Fibroblast of upper back skin (primary cell): Measurements from ENCODE around the gene PYGO2.
A peak's percentile ranks its signal among the peaks of the same experiment; 100 is the strongest.
"Not testable (repeated sequence)": the region's sequence is repeated elsewhere in the genome, so short reads cannot be mapped to it uniquely, and the experiment has no call there.

ENCODE experiments used
- DNase-seq: peaks from one replicate; pipeline ENCODE4 v3.0.0-alpha.2; 2013

The PYGO2 gene

DNA sequence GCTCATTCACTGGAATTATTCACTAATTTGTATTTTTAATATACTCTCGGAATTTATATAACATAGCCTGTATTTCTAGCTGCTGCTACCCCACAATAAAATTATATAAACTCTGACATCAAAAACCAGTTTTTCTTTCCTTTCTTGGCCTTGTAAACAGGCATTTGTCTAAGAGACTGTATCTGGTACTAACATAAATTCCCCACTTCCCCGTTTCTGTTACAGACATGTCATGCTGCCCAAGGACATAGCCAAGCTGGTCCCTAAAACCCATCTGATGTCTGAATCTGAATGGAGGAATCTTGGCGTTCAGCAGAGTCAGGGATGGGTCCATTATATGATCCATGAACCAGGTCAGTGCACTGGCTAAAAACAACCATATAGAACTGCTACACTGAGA, 16.2 kb upstream of the PYGO2 start:
- not testable (repeated sequence) for DNase-seq

DNA sequence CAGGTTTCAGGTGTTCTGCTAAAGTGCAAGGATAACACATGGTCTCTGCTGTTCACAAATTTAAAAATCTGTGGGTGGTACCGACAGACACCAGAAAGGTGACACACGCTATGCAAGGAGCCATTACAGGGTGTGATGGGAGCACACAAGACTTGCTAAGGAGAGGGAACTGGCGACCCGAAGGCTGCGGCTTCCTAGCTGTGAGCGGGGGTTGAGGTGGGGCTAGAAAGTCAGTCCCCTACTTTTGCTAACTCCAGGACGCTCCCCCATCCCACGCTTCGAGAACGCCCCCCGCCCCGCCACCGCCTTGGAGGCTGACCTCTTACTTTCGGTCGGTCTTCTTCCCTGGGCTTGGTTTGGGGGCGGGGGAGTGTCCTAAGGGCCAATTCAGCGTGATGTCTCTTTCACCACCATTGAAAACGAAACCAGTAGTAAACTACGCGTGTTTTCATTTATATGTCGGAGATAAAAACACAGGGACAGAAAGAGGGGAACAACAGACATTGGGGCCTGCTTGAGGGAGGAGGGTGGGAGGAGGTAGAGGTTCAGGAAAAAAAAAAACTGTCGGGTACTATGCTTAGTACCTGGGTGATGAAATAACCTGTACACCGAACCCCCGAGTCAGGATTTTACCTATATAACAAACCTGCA, 14.0 kb upstream of the PYGO2 start:
- DNase-seq: peak; percentile 55

DNA sequence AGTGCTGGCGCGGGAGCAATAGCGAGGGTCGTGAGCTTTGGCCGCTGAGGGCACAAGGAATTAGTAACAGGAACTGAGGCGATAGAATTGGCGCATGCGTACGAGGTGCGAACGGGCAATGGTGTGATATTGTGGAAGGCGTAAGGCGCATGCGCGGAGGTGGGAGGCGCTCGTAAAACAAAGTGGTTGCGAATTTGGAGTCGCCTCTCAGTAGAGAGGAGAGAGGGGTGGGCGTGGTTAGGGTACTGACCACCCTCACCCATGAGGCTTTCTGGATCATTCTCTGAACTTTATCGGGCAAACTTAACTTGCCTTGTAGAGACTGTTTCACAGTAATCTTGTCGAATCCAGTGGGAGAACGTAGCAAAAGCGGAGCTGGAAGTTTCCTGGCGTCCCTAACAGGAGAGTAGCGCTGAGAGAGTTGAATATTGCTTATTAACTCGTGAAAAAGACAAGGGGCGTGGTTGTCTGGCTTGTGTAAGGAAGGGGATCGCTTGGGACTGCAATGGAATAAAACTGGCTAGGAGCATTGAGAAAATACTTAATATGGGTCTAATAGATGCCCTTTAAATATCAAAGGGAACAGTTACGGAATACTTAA, 13.3 kb upstream of the PYGO2 start:
- peak; percentile 97 for DNase-seq

DNA sequence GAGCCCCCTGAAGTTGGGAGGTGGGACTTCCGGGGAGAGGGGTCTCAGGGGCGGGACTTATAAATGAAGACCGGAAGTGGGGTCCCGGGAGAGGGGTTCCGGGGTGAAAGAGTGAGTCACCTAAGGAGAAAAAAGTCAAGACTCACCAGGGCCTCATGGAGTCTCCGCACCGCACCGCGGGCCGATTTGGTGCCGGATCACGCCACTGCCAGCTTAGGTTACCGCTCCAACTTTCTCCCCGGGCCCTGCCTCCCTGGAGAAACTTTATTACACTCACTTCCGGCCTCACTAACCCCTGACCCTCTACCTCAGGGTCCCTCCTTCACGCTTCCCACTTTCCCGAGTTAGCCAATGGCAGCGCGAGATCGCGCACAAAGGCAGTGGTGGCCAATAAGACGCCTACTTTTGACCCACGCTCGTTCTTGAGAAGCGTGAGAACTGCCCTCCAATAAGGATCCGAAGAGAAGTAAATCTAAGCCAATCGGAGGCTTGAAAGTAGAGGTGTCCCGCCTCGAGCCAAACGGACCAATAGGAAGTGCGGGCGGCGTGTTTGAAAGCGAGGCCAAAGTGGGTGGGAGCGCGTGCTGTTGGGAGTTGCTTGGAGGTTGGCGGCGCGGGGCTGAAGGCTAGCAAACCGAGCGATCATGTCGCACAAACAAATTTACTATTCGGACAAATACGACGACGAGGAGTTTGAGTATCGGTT, 12.7 kb upstream of the PYGO2 start, which contains the start of gene CKS1B:
Gene CKS1B (plus strand): TSS at position 580 of the 706 bp plus-strand sequence. CDS start 65 bp downstream, at position 645.
- peak; percentile 100 for DNase-seq

DNA sequence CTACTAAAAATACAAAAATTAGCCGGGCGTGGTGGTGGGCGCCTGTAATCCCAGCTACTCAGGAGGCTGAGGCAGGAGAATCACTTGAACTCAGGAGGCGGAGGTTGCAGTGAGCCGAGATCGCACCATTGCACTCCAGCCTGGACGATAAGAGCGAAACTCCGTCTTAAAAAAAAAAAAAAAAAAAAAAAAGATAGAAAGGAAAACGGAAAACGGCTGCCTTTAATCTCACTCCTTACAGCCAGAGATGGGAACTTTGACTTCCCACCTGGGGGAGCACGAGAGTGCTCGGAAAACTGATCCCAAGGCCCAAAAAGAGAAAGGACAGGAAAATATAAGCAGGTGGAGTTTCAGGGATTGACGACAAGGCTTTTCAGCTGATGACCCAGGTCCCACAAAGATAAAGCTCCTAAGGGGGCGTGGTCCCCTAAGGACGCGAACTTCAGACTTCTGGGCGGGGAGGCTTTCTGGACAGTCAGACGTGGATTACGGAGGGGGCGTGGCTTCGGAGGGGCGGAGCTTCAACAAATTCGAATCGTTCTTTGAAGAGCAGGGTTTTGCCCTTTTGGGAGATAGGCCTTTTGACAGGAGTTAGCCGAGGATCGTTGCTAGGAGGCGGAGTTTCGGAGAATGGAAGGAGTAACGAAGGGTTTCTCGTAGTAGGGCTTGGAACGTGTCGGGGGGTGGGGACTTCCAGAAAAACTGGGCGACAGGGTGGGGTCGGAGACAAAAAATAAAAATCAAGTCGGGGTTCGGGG, 11.9 kb upstream of the PYGO2 start:
- peak; percentile 97 for DNase-seq

DNA sequence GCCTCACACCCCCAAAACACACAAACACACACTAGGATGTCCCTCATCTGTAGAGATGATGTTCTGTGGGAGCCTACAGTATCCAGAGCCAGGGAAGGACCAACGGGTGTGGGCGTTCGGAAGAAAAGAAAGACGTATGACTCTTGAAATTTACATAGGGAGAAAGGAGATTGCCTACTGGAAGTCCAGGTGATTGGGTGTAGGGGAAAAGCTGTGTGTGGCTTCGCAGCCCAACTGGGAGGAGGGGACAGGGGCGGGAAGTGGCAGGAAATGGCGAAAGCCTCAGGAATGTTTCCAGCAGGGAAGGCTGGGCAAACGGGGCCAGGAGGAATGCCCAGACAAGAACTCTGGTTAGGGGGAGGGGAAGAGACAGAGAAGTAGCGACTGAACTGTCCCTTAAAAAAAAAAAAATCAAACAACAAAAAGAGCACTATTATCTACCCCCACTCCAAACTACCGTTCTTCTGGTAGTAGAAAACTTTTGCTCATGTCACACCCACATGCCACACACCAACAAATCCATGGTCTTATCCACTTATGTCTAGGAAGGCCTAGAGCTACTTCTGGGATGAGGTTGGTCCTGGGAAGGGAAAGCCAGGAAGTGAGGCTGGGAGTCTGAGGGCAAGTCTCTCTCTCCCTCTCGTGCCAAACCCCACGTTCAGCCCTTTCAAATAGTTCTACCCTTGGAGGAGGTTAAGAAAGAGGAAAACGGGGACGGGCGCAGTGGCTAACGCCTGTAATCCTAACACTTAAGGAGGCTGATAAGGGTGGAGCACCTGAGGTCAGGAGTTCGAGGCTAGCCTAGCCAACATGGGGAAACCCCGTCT, 11.1 kb upstream of the PYGO2 start:
- DNase-seq: peak; percentile 98

DNA sequence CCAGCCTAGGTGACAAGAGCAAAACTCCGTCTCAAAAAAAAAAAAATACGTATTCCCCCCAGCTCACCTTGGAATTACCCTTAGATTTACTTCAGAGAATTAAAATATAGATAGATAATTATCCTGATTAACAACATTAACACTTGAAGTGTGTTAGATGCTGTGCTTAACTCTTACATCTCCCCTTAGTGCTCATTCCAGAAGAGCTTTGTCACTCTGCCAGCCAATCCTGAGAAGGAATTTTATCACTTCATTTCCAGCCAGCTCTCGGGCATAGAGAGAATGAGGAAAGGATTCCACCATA, 10.6 kb upstream of the PYGO2 start:
- peak; percentile 89 for DNase-seq

DNA sequence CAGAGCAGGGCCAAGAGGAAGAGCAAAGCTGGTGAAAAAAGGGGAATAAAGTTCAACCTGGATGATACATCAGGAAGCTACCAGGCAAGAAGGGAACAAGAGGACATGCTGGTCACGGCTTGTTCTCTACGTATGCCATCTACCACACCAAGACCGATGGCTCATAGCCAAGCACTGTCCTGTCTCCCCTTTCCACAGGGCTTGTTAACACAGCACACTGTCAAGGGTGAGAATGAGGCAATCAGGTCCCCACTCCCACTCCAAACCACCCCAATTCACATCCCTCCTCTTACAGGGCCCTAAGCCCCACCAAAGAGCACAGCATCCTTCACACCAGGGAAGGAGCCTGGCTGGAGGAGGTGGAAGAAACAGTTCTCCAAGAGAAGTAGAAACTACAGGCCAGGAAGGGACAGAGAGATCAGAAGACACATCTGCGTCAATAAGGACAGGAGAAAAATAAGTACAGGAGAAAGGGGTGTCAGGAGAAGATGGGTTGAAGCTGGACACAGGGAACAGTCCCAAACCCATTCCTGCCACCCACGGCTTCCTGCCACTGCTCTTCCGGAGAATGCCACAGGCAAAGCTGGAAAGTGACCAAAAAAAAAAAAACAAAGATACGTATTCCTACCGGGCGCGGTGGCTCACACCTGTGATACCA, 9.9 kb upstream of the PYGO2 start:
- no peak for DNase-seq

DNA sequence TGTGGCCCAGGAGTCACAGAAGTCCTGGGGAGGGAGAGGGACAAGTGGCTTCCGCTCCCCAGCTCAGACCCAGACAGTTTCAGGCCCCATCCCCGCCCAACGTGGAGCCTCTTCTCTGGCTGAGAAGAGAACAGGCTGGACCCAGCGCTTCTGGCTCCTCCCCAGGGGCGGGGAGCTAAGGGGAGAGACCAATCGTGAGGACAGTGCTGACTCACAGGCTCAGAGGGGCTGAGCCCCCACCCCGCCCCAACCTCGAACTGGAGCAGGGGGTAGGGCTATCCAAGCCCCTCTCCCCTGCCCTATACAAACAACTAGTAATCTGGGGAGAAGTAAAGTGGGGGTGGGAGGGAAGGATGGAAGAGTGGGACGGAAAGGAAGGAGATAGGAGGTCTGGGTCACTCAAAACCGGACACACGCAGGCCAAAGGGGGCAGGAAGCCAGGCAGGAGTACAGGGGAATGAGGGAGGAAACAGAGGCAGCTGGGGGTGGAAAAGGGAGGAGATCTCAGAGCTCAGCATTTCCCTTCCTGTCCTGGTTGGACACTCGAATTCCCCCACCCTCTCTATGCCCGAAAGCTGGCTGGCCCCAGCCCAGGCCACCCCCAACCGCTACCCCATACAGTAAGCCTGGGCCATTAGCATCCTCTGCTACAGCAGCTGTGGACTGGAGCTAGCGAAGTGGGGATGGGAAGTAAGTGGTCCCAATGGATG, 9.2 kb upstream of the PYGO2 start, which contains the start of gene SHC1:
Gene SHC1 (minus strand): TSS at position 117 of the 710 bp plus-strand sequence. CDS start 221 bp downstream, outside the sequence.
- DNase-seq: peak; percentile 97

DNA sequence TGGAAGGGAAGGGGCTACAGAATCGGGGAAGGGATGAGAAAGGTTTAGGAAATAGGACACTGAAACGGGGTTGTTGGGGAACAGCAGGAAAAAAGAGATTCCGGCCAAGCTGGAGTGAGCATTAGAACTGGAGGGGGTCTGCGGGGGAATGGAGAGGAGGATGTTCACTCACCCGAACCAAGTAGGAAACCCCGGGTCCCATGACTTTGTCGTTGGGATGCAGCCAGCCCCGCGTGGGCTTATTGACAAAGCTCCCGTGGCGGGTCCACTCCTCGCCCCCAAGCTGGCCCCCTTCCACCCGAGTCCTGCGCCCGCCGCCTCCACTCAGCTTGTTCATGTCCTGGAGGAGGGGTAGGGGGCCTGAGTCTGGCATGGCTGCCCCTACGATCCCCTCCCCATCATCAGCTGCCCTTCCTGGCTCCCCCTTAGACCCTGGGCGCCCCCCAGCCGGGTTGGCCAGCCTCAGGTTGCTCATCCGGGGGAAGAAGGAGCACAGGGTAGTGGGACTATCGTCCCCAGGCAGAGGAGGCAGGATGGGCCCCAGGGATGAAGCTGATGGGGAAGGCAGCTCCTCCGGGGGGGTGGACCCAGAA, 8.4 kb upstream of the PYGO2 start:
- no peak for DNase-seq

DNA sequence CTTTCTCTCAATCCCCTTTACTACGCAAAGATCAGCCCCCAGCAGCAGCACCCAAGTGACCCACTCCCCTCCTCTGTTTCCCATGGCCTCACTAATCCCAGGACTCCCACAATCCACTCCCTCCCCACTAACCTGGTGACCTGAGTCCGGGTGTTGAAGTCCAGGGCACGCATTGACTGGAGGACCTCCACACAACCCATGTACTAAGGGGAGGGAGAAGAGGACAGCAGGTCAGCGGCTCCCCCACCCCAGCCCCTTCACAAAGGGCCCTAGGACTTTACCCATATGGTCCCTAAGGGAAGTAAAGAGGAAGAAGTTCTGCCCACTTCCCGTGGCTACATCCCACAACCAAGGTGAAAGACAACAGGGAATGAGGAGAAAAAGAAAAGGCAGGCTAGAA, 7.7 kb upstream of the PYGO2 start:
- no peak for DNase-seq

DNA sequence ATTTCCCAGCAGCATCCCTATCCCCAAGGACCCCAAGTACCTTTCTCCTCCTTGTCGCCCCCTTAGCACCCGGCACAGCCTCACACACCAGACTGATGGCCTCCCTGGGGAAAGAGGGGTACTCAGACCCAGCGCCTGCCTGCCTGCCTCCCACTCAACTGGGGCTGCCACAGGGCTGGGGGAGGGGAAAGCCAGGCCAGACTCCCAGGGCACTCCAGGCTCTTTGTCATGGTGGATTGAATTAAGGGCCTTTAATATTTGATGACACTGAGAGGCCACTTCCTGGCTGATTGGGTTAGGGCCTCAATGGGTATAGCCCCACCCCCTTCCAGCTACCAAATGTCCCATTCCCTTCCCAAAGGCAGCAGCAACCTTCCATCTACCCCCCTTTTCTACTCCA, 7.1 kb upstream of the PYGO2 start:
- DNase-seq: no peak

DNA sequence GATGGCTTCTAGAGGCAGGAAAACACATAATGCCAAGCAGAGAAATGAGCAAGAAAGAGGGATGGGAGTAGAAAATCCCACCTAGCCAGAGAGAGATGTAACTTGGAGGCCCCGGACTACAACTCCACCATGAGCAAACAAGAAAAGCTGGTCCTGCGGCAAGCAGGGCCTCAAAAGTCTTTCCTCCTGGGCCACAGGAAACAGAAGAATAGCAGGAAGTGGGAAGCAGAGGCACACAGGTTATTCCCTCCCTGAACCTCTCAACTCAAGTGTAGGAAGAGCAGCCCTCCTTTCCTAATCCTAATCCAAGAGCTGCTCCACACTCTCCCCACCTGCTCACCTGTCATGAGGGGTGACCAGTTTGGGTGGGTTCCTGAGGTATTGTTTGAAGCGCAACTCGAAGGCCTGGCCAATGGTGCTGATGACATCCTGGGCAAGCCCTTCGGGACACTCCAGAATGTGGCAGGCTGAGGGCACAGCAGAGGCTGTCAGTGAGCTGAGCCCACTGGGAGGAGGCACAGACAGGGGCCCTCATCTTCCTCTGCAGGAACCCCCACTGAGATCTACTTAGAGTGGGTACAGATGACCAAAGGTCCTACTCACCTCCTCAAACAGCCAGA, 5.9 kb upstream of the PYGO2 start:
- no peak for DNase-seq

DNA sequence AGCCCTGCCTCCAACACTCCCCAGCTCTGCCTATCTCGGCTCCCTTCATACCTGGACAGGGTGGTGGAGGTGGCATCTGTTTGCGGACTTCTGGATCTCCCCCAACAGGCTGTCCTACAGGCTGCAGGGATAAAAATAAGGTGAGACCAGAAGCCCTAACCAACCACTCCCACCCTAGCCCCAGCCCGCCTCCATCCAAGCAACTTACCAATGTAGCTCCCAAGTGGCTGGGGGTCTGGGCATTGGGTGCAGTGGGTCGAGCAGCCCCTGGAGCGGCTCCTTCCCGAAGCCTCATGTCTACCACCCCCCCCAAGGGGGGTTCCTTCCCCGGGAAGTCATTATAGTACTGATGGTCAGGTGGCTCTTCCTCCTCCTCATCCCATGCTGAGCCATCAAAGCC, 4.5 kb upstream of the PYGO2 start:
- no peak for DNase-seq

DNA sequence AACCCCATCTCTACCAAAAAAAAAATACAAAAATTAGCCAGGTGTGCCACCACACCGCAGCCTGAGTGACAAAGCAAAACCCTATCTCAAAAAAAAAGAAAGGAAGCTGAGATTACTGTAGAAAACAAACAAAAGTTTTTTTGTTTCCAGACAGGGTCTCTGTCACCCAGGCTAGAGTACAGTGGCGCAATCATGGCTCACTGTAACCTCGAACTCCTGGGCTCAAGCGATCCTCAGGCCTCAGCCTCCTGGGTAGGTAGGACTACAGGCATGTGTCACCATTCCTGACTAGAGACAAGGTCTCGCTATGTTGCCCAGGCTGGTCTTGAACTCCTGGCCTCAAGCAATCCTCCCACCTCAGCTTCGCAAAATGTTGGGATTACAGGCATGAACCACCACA, 2.8 kb upstream of the PYGO2 start:
- no peak for DNase-seq

DNA sequence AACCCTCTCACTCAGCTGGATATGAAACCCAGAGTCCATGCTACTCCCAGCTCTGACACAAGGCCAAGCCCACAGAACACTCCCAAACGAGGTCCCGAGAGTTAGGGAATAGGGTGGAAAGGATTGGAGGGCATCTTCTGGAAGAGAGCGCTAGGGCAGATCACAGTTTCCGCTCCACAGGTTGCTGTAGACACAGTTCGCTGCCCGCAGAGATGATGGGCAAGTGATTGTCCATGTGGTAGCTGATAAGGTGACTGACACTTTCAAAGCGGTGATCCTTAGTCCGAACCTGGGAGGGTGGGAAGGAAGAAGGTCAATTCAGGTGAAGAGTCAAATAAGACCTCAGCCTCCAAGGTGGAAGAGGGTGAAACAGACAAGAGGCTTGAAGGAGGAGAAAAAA, 2.1 kb upstream of the PYGO2 start:
- DNase-seq: no peak

DNA sequence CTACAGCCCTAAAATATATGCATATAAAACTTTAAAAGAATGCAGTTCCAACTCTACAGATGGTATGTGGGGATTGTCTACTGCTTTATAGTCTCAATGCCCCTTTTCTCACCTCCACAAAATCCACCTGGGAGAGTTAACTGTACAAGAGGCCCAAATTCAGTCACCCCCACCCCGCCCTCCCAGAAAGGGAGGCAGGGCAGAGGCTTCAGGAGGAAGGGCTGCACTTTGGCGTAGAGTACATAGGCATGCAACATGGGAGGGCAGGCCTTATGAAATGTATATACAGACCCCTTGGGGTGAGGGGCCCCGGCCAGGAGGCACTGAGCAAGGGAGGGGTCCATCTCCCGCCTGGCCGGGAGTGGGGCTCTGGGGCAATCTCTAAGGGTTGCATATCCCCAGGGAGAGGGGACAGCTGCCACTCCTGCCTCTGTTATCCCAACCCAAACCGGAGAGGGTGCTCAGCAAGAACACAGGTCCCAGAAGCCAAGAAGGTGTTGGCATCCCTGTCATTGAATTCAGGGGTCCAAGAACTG, 1.3 kb upstream of the PYGO2 start:
- no peak for DNase-seq

DNA sequence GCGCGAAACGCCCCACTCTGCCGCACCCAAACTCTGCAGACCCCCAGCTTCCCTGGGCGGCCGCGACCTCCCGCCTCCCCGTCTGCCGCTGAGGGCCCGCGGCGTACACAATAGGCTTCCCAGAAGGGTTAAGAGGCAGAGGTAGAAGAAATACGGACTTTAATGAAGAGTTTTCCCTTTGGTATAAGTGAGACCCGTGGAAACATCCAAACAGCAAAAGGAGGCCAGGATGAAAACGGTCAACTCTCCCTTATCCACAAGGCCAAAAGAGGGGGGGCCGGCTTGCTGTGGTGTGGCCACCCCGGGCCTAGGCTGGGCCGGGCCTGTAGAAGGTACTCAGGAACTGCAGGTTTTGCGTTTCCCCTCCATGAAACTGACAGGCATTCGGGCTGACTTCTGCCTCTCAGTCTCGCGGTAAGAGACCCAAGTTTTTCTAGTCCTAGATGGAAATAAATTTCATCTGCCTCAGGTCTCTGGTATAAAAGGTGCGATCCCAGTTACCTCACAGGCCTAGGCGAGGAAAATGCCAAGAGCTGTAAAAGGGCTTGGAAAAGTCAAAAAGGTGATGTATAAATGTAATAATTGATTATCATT, 671 bp upstream of the PYGO2 start:
- no peak for DNase-seq

DNA sequence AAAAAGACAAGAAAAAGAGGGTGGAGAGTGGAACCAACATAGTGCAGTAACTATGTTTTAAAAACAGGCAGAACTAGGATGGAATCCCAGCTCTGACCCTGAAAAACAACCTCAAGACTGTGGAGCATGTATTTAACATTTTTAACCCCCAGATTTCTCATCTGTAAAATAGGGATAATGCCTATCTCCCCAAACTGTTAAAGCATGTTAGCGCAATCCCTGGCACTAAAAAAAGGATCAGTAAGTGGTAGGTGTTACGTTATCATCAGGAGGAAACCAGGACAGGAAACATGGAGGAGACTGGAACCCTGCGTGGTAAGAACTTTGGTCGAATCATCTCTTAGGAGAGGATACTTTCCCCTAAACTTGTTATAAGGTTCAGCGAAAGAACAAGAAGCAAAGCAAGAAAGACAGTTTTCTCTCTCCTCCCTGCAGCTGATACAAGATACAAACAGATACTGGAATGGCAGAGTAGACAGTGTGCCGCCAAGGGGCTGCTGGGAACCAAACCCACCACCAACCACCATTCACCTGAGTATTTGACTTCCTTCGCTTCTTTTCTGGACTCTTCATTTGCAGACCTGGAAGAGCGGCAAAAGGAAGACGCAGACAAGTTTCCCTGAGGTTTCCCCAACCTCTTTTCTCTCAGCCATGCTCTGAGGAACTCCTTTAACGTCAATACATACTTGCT, 991 bp downstream of the PYGO2 start:
- DNase-seq: no peak
